Coronary artery (tissue), 2 donors: Measurements from ENCODE around the gene CRLF2.
"Not testable (repeated sequence)": the region's sequence is repeated elsewhere in the genome, so short reads cannot be mapped to it uniquely, and the experiment has no call there.

Experiments used
- DNase-seq: peaks from one replicate; pipeline ENCODE4 v3.0.0-alpha.2; 2017; ENCODE audit warnings: low spot score
- H3K27ac ChIP-seq, 2 donors: fragments of 200-600 bp; sonication (generic); one replicate each; pipeline ENCODE4 v1.5.1; 2016 to 2019
- H3K4me3 ChIP-seq: fragments of 200-600 bp; sonication (generic); 2 replicates; pipeline ENCODE4 v1.5.1; 2016; ENCODE audit warnings: mild to moderate bottlenecking, moderate library complexity
- CTCF ChIP-seq: fragments of 200-600 bp; sonication (generic); IDR thresholded peaks from one replicate; pipeline ENCODE4 v1.5.1; 2019; ENCODE audit warnings: antibody characterized with exemption

Gene CRLF2

GRCh38 chrX:1185561-1185960 is 26.9 kb downstream of the CRLF2 start:
- Histone ChIP-seq H3K4me3 (no peak overlapping the region), H3K27ac (no peak overlapping the region)
- no peak for DNase-seq
- no peak for TF ChIP-seq CTCF

- Histone ChIP-seq H3K4me3 (no peak overlapping the region), H3K27ac (no peak overlapping the region)
- DNase-seq, result no peak
- TF ChIP-seq CTCF, result no peak
These were observed 30.2 kb downstream of the CRLF2 start for GRCh38 chrX:1182211-1182610.

- H3K27ac ChIP-seq, H3K4me3 ChIP-seq, DNase-seq: not testable (repeated sequence)
These were observed 30.8 kb downstream of the CRLF2 start for GRCh38 chrX:1181661-1182060.

- Histone ChIP-seq H3K4me3 (no peak overlapping the region), H3K27ac (no peak overlapping the region)
- no peak for DNase-seq
- no peak for TF ChIP-seq CTCF
These were observed 31.3 kb downstream of the CRLF2 start for GRCh38 chrX:1181170-1181569.

GRCh38 chrX:1178580-1179057 is 33.8 kb downstream of the CRLF2 start:
- TF ChIP-seq CTCF, result no peak
- DNase-seq, result no peak

GRCh38 chrX:1176531-1177320 is 35.7 kb downstream of the CRLF2 start:
- H3K27ac ChIP-seq, H3K4me3 ChIP-seq, DNase-seq: not testable (repeated sequence)

More at GRCh38 chrX:1178580-1179057, 33.8 kb downstream of the CRLF2 start:
- Histone ChIP-seq H3K27ac (no peak overlapping the region), H3K4me3 (no peak overlapping the region)

GRCh38 chrX:1174609-1175545 is 37.6 kb downstream of the CRLF2 start:
- H3K4me3 ChIP-seq, result not testable (repeated sequence)

GRCh38 chrX:1173435-1173834 is 39.0 kb downstream of the CRLF2 start:
- not testable (repeated sequence) for H3K27ac ChIP-seq, DNase-seq, H3K4me3 ChIP-seq

More at GRCh38 chrX:1174609-1175545, 37.6 kb downstream of the CRLF2 start:
- H3K27ac ChIP-seq, DNase-seq: not testable (repeated sequence)

- no peak for TF ChIP-seq CTCF
- Histone ChIP-seq H3K27ac (no peak overlapping the region), H3K4me3 (no peak overlapping the region)
- DNase-seq, result no peak
These were observed 40.0 kb downstream of the CRLF2 start for GRCh38 chrX:1172496-1172895.

GRCh38 chrX:1171915-1172314 is 40.5 kb downstream of the CRLF2 start:
- not testable (repeated sequence) for H3K27ac ChIP-seq, DNase-seq, H3K4me3 ChIP-seq
